GM18499 (cell line): ENCODE measurements around the gene SPHKAP.
"Not testable (repeated sequence)": the region's sequence is repeated elsewhere in the genome, so short reads cannot be mapped to it uniquely, and the experiment has no call there.

Experiments
- ATAC-seq: cut with Tn5 transposase; IDR thresholded peaks from one replicate; pipeline ENCODE4 v1.9.1; 2021; ENCODE audit warnings: moderate number of reproducible peaks; ENCODE audit not compliant: insufficient read depth, unreplicated experiment

The SPHKAP gene

DNA sequence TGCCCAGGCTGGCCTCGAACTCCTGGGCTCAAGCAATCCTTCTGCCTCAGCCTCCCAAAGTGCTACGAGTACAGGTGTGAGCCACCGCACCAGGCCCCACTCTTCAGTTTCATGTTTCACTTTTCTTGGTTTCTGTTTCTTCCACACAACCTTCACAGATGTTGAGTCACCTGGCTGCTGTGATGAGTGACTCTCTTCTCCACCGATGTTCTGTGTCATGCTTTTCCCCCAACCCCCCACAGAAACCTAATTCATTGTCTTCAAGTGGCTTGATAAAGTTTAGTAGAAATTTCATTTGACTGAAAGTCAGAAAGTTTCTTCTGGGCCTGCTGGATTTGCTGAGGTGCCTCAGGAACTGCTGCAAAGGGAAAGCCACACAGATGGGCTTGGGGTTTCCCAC lies 78.5 kb downstream of the SPHKAP start:
- no peak for ATAC-seq

DNA sequence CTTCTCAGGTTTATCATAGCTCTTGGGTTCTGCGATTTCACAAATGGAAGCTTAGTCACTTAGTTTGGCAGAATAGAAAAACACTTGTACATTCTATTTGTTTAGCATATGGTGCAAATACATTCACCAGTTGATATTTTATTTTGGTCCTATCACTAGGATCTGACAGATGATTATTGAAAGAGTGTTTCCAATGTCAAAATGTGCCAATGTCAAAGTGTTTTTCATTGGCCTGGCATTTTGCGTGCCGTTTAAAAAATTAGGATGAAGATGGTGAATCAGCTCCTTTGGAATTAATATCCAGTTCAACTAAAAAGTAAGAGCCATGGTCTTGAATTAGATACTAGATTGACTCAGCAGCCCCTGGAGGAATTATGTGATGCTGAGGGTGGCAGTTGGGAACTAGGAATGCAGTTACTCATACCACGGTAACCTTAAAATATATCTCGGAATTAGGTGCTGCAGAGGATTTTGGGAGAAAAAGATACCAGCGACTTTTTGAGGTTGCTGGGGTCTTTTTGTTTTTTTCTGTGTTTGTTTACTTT lies 87.0 kb downstream of the SPHKAP start:
- ATAC-seq: no peak

DNA sequence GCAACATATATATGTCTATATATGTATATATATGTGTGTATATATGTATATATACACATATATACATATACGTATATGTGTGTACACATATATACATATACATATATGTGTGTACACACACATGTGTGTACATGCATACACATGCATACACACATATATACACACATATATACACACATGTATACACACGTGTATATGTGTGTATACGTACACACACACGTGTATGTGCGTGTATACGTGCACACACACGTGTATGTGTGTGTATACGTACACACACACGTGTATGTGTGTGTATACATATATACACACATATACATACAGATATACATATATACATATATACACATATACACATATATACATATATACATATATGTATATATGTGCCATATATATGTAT lies 89.4 kb downstream of the SPHKAP start:
- no peak for ATAC-seq

DNA sequence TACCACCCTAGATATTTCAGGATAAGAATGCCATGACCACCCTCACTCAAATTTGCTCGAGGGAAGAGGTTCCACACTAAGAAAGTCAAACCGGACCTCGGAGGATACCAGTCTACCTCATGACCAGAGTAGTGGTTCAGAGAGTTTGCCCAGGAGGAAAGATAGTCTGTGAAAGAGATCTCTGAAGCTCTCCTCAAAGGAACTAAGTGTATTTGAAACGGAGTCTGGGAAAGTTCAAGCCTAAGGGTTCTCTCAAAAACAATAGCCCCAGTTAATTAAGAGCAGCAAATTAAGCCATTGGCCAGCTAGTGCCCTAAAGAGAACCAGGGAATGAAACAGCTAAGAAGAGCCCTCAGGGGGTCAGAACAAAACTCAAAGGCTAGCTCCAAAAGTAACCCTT lies 94.9 kb downstream of the SPHKAP start:
- ATAC-seq: no peak

DNA sequence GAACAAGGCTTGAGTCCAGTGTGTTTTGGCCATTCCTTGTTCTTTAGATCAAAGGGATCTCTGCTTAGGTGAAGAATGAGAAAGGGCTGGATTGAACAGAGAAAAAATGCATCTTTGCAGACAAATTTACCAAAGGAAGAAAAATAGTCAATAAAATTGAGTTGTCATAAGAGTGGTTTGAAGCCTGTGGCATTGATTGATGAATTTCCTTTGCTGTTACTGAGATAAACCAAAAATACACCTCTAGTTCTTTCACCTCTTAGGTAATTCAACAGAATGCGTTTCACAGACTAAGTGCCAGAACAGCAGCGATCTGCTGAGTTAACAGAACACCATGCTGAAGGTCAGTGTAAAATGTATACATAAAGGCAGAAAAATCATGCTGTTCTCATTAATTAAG lies 96.8 kb downstream of the SPHKAP start:
- ATAC-seq: no peak

DNA sequence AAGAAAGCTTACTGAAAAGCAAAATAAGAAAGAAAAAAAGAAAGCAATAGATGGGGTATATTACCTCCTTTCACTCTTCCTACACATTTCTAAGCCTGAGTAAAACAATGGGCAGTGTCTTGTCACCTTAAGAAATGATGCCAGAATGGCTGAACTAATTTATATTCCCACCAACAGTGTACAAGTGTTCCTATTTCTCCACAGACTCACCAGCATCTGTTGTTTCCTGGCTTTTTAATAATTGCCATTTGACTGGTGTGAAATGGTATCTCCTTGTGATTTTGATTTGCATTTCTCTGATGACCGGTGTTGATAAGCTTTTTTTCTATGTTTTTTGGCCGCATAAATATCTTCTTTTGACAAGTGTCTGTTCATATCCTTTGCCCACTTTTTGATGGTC lies 98.4 kb downstream of the SPHKAP start:
- ATAC-seq: no peak

DNA sequence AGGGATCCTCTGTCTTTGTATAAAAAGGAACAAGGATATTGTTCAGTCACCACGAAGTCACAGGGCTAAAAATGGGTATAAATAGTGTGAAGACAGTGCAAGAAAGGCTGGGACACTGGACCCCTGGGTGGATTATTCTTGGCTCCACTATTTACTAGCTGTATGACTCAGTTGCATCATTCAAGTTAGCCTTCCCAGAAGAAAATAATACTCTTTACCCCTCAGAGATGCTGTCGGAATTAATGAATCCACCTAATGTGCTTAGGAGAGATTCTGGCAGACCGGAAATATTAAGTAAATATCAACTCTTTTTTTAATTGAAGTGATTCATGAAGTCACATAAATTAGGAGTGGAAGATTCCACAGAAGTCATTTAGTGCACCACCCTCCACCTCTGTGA lies 98.9 kb downstream of the SPHKAP start:
- no peak for ATAC-seq

DNA sequence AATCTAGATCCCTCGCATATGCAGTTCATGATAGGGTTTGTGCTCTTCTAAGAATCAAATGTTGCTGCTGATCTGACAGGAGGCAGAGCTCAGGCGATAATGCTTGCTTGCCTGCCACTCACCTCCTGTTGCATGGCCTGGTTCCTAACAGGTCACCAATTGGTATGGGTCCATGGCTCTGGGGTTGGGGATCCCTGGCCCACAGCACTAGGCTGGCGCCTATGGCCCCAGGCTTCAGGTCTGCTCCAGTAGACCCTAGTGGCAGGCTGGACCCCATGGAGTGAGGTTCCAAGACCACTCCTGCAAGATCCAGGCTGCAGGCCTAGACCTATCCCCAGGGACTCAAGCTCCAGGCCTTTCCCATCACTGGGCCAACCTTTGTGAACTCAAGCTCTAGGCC lies 102.3 kb downstream of the SPHKAP start:
- no peak for ATAC-seq

DNA sequence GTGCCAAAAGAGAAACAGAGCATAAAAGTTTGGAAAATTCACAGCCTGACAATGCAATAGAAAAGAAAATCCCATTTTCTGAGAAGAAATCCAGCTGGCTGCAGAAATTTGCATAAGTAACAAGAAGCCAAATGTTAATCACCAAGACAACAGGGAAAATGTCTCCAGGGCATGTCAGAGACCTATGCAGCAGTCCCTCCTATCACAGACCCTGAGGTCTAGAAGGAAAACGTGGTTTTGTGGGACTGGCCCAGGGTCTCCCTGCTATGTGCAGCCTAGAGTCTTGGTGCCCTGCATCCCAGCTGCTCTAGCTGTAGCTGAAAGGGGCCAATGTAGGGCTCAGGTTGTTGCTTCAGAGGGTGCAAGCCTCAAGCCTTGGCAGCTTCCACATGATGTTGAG lies 104.8 kb downstream of the SPHKAP start:
- ATAC-seq: not testable (repeated sequence)

DNA sequence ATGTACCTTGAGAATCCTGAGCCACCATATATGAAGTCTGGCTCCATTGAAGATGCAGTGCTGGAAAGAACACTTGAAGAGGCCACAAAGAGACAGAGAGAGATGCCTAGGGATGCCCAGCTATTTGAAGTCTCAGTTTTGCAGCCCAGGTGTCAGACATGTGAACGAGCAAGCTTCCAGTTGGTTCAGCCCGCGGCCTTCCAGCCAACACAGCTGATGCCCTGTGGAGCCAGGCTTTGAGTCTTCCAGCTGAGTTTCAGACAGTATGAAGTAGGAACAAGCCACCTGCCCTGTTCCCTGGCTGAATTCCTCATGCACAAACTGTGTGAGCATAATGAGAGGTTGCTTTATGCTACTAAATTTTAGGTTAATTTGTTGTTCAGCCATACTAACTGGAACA lies 108.8 kb downstream of the SPHKAP start:
- no peak for ATAC-seq

DNA sequence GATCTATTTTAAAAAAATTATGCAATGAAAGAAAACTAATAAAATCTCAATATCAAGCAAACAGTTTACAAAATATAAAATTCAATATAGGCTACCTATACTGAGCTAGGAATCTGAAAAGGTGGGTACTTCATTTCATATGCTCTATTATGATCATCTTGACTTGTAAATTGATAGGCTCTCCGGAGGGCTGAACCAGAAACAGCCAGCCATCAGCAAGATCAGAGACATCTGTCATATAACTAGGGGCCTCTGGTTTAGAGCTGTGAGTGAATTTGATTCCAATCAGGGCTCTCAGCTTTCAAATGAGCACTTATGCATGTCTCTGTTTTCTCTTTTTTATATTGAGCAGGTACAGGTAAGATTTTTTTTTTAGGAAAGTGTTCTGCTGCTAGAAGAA lies 114.2 kb downstream of the SPHKAP start:
- no peak for ATAC-seq

DNA sequence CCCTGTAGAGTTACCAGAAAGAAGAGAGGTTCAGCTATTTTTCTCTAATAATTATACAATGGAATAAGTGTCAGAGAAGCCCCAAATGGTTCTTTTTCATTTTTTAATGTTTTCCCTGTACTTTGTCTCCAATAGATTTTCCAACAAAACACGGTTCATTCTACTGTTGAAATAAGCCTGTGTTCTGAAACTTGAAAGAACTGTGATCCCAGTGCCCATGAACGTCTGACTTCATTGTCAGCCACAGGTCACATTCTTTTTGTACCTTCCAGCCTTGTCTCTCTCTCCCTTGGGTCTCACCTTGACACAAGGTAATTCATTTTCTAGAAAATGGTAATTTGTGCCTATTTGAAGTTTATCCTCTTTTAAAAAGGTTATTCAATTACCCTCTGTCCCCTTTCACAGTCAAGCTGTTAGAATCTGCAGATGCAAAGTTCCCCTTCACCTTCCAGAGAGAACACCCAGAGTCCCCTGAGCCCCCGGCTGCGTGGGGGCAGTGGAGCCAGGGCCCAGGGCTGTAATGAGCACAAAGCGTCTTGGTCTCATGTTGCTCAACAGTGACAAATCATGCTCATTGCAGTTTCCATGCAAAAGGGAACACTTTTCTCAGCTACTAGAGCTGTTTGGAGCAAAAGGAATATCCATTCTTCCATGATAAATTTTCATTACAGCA lies 115.2 kb downstream of the SPHKAP start:
- ATAC-seq: no peak

DNA sequence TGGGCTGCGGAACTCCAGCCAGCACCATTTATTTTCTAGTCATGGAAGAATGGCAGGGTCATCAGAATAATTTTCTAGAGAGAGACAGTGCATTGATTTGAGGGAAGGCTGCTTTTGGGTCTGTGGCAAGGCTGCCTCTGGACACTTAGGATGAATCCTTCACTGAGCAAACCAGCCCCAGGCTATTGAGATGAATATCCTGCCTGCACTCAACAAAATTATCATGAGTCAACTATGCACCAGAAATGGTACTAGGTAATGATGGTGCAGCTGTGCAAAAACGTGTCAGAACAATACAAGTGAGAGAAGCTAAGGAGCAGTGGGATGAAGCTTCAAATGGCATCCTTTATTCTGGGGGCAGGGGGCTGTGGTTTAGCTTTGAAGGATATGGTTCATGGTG lies 115.8 kb downstream of the SPHKAP start:
- ATAC-seq: no peak

DNA sequence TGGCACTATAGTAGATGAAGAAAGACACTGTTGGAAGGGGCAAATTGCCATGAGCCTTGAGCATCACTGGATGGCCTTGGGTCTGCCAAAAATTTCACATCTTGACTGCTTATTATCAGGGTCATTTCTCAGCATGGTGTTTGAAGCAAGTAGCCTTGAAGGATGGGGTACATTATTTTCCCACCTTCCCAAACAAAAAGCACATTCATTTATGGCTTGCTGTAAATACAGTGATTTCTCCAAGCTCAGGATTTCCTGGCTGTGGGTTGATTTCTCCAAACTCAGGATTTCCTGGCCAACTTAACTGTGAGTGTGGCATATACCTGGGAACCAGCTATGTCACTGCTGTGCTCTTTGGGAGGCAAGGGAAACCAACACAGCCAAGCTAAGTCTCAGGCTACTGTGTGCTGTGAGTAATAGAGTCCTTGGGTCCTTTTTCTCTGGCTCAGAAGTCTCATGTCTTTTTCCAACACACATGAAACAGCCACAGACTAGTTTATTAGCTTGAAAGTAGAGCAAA lies 116.6 kb downstream of the SPHKAP start:
- ATAC-seq: no peak

DNA sequence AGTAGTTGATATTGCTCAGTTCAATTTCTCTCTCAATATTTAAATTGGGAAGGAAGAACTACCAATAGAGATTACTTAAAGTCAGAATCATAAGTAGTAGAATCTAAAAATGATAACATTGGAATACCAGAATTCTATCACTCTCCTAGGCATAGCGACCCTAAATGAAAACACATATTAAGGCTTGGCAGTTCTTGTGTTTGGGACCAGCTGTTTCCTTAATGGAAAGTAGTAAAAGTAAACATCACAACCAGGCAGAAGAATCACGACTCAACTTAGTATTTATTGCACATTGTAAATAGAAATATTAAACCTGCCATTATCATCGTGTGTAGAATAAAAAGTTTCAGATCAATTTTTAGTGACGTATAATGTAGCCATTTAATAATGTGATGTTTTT lies 117.5 kb downstream of the SPHKAP start:
- ATAC-seq: no peak

DNA sequence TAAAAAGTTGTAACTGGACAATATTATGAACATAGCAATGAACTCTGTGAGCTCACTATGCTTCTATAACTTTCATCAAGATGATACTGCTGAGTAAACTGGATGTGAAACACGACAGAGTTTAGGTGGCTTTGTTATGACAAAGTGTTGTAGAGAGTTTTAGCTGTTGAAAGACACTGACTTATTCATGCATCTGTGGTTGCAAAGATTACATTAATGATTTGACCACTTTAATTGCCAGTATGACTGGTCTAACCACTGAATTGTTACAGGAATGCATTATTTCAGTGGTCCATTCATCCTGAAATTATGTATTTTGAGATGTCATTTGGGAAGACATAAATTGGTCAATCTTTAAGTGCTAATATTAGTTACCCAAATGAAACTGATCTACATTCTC lies 117.9 kb downstream of the SPHKAP start:
- no peak for ATAC-seq

DNA sequence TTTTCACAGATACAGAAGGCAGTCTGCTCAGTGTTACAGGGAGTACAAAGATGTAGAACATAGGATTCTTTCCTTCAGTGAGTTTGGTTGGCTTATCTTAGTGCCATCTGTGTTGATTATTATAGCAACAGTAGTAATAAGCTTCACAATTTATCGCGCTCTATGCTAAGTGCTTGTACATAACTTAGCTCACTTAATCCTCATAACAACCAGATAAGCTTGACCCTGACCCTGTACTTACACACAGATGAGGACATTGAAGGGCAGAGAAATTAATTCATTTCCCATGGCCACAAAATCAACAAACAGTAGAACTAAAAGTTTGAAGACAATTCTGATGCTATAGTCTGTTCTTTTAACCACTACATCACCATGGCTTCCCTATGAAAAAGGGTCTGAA lies 121.8 kb downstream of the SPHKAP start:
- no peak for ATAC-seq

DNA sequence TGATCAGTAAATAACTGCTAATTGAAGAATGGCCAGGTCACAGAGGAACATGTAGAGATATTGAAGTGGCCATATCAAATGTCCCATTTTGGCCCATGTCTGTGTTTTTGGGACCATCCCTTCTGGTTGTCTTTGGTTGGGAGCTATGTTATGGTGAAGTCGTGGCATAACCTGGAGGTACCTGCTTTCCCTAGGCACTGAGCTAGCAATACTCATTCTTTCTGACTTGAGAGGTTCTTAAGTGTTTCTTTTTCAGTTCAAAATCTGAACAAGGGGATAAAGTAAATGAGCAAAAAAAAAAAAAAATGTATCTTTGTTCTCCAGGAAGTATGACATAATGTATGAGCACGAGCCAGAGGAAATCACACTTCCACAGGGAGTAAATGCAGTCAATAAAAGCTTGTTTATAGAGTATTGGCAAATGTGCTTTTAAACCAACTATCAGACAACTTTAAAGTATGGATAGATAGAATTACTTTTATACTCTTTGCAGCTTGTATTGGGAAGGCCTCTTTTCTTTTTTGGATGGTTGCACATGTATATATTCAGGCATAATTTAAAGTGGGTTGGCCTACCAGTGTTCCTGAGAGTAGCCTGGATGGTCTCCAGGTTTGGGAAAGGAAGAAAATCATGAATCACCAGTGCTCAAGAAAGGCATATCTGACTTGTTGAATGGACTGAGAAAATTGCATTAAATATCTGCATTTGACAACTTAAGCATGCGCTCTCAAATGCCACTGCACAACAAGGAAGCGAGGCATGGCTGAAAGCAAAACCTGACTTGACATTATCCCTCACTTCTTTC lies 125.0 kb downstream of the SPHKAP start:
- no peak for ATAC-seq

DNA sequence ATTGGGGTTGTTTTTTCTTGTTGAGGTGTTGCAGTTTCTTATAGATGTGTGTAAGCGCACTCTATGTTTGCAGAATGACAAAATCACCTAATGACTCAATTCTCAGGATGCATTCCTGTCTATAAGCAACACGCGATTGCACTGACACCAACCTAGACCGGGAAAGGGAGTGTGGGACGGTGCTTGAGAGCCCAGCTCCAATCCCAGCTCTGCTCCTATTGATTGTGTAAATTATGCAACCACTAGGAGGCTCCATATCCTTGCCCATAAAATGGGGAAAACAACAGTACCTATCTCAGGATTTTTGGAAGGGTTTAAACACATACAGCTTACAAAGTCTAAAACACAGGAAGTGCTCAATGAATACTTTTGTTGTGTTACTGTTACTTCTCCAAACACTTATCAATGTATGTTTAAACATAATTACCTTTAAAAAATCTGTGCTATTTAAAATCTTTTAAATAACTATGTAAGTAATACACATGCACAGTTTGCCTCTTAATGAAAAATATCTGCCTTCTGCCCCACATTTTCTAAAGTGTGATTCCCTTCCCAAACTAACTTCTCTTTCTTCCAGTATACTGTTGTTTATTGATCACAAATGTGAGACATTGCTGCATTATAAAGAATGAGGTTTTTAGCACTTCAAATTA lies 132.5 kb downstream of the SPHKAP start:
- no peak for ATAC-seq

DNA sequence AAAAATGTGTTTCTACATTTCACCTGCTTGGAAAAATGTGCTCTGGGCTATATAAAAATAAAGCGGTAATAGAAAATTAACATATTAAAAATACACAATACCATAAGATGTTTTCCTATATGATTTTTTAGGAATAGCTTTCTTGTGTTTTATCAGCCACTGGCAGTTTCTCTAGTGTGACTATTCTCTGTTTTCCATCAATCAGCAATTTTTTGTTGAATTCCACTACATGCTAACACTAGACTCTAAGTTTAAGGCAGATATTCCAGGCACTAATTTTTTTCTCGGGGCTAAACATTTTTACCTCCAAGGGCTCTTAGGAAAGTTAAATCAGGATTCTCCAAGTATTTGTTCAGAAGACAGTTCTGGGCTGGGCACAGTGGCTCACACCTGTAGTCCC lies 140.5 kb downstream of the SPHKAP start:
- no peak for ATAC-seq
